T-helper 1 cell treated with Interleukin-12 subunit alpha and Interleukin-12 subunit beta and Interleukin-4 antibody, amounts not matched to agents 30 μg/mL and 1 μg/mL, for 36 hours (primary cell): ENCODE results near the gene LRSAM1.
"Not testable (repeated sequence)": the region's sequence is repeated elsewhere in the genome, so short reads cannot be mapped to it uniquely, and the experiment has no call there.

Experiments
- H3K27ac Mint-ChIP-seq: one replicate; pipeline ENCODE4 v1.8.0; 2021; ENCODE audit warnings: mild to moderate bottlenecking, mixed read lengths
- H3K27me3 Mint-ChIP-seq: one replicate; pipeline ENCODE4 v1.8.0; 2021; ENCODE audit warnings: low read depth, mixed read lengths
- H3K36me3 Mint-ChIP-seq: one replicate; pipeline ENCODE4 v1.8.0; 2021; ENCODE audit warnings: low read depth, mixed read lengths
- H3K4me1 Mint-ChIP-seq: one replicate; pipeline ENCODE4 v1.8.0; 2021; ENCODE audit warnings: low read depth, mixed read lengths
- H3K4me3 Mint-ChIP-seq: one replicate; pipeline ENCODE4 v1.8.0; 2021; ENCODE audit warnings: mild to moderate bottlenecking, moderate library complexity, mixed read lengths
- H3K9me3 Mint-ChIP-seq: one replicate; pipeline ENCODE4 v1.8.0; 2021; ENCODE audit warnings: mixed read lengths

The LRSAM1 gene

GRCh38 chr9:127463382-127463781 is 12.1 kb downstream of the LRSAM1 start:
- no peaks in the 10 kb centered on the region for H3K4me1 Mint-ChIP-seq
- H3K36me3 Mint-ChIP-seq, result peaks cover 23% of the 10 kb centered on the region
- no peak overlapping the region for H3K4me3 Mint-ChIP-seq
- no peaks in the 10 kb centered on the region for H3K9me3 Mint-ChIP-seq
- H3K27me3 Mint-ChIP-seq, result no peaks in the 10 kb centered on the region
- H3K27ac Mint-ChIP-seq, result no peak overlapping the region

GRCh38 chr9:127463911-127464310 is 12.6 kb downstream of the LRSAM1 start:
- H3K36me3 Mint-ChIP-seq, result peaks cover 25% of the 10 kb centered on the region
- no peaks in the 10 kb centered on the region for H3K4me1 Mint-ChIP-seq
- H3K9me3 Mint-ChIP-seq, result no peaks in the 10 kb centered on the region
- no peak overlapping the region for H3K4me3 Mint-ChIP-seq
- no peaks in the 10 kb centered on the region for H3K27me3 Mint-ChIP-seq
- no peak overlapping the region for H3K27ac Mint-ChIP-seq

GRCh38 chr9:127466407-127466917 is 15.2 kb downstream of the LRSAM1 start:
- not testable (repeated sequence) for H3K27me3 Mint-ChIP-seq, H3K27ac Mint-ChIP-seq, H3K4me3 Mint-ChIP-seq, H3K4me1 Mint-ChIP-seq, H3K9me3 Mint-ChIP-seq
- peaks cover 25% of the 10 kb centered on the region for H3K36me3 Mint-ChIP-seq

DNA sequence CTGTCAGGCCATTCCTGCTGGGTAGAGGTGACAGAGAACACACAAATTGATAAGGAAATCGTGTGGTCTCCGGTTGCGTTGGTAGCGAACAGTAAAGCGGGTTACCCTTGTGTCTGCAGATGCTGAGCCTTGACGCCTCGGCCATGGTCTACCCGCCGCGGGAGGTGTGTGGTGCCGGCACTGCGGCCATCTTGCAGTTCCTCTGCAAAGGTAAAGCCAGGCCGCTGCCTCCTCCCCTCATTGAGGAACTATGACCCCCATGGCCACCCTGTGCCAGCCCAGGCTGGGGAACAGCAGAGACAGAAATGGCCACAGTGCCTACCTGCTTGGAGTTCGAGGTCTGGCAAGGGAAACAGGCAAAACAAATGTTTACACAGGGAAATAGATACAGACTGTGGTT is 16.3 kb downstream of the LRSAM1 start:
- Mint-ChIP-seq H3K4me3 (no peak overlapping the region), H3K27me3 (no peaks in the 10 kb centered on the region), H3K36me3 (peaks cover 21% of the 10 kb centered on the region), H3K27ac (no peak overlapping the region), H3K4me1 (no peaks in the 10 kb centered on the region), H3K9me3 (no peaks in the 10 kb centered on the region)

DNA sequence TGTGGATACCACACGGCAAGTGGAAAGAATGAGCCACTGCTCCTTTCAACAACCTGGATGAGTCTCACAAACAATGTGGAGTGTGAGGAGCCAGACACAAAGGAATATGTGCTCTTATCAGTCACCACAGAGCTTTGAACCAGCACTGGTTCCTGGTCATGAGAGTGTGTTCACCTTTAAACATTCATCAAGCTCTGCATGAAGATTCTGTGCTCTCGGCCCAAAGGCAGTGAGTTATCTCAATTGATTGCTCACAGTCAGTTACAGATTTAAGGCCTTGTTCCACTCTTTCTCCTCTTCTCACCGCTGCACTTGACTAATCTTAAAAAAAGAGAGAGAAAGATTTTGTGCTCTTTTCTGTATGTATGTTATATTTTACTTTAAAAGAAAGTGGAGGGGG is 19.4 kb downstream of the LRSAM1 start:
- no peaks in the 10 kb centered on the region for H3K4me1 Mint-ChIP-seq
- no peak overlapping the region for H3K4me3 Mint-ChIP-seq
- no peaks in the 10 kb centered on the region for H3K9me3 Mint-ChIP-seq
- peaks cover 24% of the 10 kb centered on the region for H3K36me3 Mint-ChIP-seq
- no peak overlapping the region for H3K27ac Mint-ChIP-seq
- H3K27me3 Mint-ChIP-seq, result no peaks in the 10 kb centered on the region

GRCh38 chr9:127473501-127473900 is 22.2 kb downstream of the LRSAM1 start:
- Mint-ChIP-seq H3K36me3 (peaks cover 16% of the 10 kb centered on the region), H3K27ac (no peak overlapping the region), H3K9me3 (no peaks in the 10 kb centered on the region), H3K4me1 (no peaks in the 10 kb centered on the region), H3K27me3 (no peaks in the 10 kb centered on the region), H3K4me3 (no peak overlapping the region)

- no peaks in the 10 kb centered on the region for H3K4me1 Mint-ChIP-seq
- H3K27me3 Mint-ChIP-seq, result no peaks in the 10 kb centered on the region
- H3K9me3 Mint-ChIP-seq, result no peaks in the 10 kb centered on the region
- H3K4me3 Mint-ChIP-seq, result no peak overlapping the region
- no peak overlapping the region for H3K27ac Mint-ChIP-seq
- H3K36me3 Mint-ChIP-seq, result peaks cover 19% of the 10 kb centered on the region
Measured at GRCh38 chr9:127473932-127474331, 22.6 kb downstream of the LRSAM1 start.

DNA sequence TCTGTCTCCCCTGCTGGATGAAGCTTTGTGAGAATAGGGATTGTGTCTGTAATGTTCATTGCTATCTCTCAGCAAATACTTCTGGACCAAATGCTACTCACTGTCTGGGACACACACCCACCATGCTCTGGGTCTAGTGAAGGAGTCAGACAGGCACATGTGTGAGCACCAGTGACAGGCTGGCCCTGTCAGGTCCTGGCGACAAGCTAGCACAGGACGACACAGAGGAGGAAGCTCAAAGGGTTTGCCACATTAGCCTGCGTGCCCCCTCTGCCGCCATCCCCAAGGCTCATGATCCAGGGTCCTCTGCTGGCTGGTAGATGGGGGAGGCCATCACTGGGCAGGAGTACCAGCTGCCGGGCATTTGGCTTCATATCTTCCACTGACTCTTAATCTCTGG is 23.3 kb downstream of the LRSAM1 start:
- no peak overlapping the region for H3K4me3 Mint-ChIP-seq
- H3K27ac Mint-ChIP-seq, result no peak overlapping the region
- no peaks in the 10 kb centered on the region for H3K27me3 Mint-ChIP-seq
- no peaks in the 10 kb centered on the region for H3K4me1 Mint-ChIP-seq
- peaks cover 19% of the 10 kb centered on the region for H3K36me3 Mint-ChIP-seq
- no peaks in the 10 kb centered on the region for H3K9me3 Mint-ChIP-seq

DNA sequence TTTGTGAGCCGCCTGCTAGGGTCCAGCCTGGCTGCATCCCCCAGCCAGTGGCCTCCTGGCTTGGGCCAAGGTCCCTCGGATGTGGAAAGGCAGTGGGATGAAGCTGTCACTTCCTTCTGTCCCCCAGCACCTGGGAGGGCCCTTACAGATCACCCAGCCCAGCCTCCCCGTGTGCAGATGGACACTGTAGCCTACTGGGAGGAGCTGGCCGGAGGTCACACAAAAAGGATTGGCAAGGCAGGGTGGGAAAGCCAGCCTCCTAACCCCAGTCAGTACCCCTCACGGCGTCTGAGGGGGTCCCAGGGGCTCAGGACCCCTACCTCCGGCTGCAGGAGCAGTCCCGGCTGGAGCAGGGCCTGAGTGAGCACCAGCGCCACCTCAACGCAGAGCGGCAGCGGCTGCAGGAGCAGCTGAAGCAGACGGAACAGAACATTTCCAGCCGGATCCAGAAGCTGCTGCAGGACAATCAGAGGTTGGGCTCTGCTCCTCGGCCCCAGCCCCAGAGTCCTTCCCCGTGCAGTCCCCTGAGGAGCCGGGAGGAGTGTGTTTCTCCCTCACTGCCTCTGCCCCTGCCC is 28.3 kb downstream of the LRSAM1 start:
- Mint-ChIP-seq H3K4me1 (no peaks in the 10 kb centered on the region), H3K4me3 (no peak overlapping the region), H3K27me3 (no peaks in the 10 kb centered on the region), H3K36me3 (peaks cover 20% of the 10 kb centered on the region), H3K9me3 (no peaks in the 10 kb centered on the region), H3K27ac (no peak overlapping the region)

DNA sequence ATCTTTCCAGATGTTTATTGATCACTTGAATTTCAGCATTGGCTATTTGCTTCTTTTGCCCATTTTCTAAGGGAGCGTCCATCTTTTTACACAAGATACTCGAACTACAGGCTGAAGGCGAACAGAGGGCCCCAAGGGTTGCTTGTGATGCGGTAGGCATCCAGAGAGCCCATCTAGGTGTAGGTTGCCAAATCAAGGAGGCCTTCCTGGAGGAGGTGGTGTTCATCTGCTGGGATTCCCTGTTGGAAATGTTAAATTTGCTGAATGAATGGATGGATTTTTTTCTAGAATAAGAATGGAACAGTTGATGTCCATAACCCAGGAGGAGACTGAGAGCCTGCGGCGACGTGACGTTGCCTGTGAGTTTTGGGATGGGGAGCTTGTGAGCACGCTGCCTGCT is 31.4 kb downstream of the LRSAM1 start:
- no peak overlapping the region for H3K27ac Mint-ChIP-seq
- H3K36me3 Mint-ChIP-seq, result peaks cover 23% of the 10 kb centered on the region
- H3K27me3 Mint-ChIP-seq, result no peaks in the 10 kb centered on the region
- no peak overlapping the region for H3K4me3 Mint-ChIP-seq
- H3K9me3 Mint-ChIP-seq, result no peaks in the 10 kb centered on the region
- H3K4me1 Mint-ChIP-seq, result no peaks in the 10 kb centered on the region

GRCh38 chr9:127485995-127486394 is 34.7 kb downstream of the LRSAM1 start:
- Mint-ChIP-seq H3K27me3 (no peaks in the 10 kb centered on the region), H3K9me3 (no peaks in the 10 kb centered on the region)

GRCh38 chr9:127488946-127489345 is 37.6 kb downstream of the LRSAM1 start:
- no peak overlapping the region for H3K27ac Mint-ChIP-seq
- peaks cover 17% of the 10 kb centered on the region for H3K36me3 Mint-ChIP-seq
- no peaks in the 10 kb centered on the region for H3K4me1 Mint-ChIP-seq
- H3K4me3 Mint-ChIP-seq, result no peak overlapping the region
- no peaks in the 10 kb centered on the region for H3K9me3 Mint-ChIP-seq
- H3K27me3 Mint-ChIP-seq, result no peaks in the 10 kb centered on the region

More at GRCh38 chr9:127485995-127486394, 34.7 kb downstream of the LRSAM1 start:
- Mint-ChIP-seq H3K27ac (no peak overlapping the region), H3K36me3 (peaks cover 14% of the 10 kb centered on the region), H3K4me1 (no peaks in the 10 kb centered on the region), H3K4me3 (no peak overlapping the region)

DNA sequence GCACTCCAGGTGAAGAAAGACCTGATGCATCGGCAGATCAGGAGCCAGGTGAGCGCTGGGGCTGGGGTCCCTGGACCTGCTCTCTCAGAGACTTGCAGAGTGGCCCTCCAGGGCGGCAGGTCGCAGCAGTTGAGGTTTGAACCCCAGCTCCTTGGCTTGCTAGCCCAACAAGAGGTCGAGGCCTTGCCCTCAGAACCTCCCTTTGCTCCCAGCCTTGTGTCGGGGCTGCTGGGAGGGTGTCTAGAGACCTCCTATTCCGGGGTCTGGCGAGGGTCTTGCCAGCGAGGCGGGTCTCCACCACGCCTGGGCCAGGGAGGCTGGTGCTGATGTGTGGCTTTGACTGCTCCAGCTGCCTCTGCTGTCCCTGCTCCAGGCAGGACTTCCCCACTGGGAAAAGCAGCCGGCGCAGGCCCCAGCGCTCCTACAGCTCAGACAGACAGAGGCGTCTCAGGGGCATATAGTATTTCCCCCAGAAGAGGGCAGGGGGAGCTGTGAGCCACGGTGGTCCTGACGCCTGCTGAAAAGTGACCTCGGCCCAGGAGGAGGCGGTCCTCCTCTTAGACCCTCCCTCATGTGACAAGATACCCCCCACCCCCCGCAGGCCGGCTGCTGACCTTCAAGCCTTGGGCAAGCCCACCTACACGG is 38.3 kb downstream of the LRSAM1 start:
- no peak overlapping the region for H3K27ac Mint-ChIP-seq
- no peaks in the 10 kb centered on the region for H3K27me3 Mint-ChIP-seq
- no peak overlapping the region for H3K4me3 Mint-ChIP-seq

DNA sequence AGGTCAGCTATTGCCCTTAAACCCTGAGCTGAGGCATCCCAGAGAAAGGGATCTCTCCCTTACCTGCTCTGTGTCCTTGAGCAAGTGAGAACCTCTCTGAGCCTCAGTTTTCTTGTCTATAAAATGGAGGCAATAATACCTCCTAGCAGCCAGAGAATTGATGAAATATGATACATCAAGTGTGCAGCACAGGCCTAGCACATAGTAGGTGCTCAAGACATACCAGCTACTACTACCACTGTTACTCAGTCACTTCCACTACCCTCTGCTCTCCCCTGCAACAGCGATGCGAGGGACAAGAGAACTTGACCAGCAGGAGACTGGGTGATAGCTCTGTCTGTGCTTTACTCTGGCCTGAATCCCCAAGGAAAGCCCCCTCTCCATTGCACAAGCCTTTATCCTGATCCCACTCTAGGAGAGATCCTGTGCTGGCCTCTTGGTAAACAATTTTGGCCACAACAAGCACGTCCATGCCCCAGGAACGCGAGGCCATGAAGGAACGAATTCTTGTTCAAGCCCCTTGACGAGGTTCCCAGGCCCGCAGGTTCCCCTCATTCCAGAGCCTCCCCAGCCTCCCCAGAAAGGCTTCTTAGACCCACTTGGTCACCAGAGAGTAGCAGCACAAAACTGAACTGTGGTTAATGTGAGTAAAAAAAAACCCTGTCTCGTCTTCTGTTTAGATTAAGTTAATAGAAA is 39.4 kb downstream of the LRSAM1 start:
- H3K9me3 Mint-ChIP-seq, result no peaks in the 10 kb centered on the region
- H3K36me3 Mint-ChIP-seq, result peaks cover 11% of the 10 kb centered on the region
- no peaks in the 10 kb centered on the region for H3K27me3 Mint-ChIP-seq
- H3K4me1 Mint-ChIP-seq, result no peaks in the 10 kb centered on the region
- no peak overlapping the region for H3K4me3 Mint-ChIP-seq
- no peak overlapping the region for H3K27ac Mint-ChIP-seq

More for the DNA sequence above, 38.3 kb downstream of the LRSAM1 start:
- H3K36me3 Mint-ChIP-seq, result peaks cover 11% of the 10 kb centered on the region
- H3K9me3 Mint-ChIP-seq, result no peaks in the 10 kb centered on the region
- H3K4me1 Mint-ChIP-seq, result no peaks in the 10 kb centered on the region

DNA sequence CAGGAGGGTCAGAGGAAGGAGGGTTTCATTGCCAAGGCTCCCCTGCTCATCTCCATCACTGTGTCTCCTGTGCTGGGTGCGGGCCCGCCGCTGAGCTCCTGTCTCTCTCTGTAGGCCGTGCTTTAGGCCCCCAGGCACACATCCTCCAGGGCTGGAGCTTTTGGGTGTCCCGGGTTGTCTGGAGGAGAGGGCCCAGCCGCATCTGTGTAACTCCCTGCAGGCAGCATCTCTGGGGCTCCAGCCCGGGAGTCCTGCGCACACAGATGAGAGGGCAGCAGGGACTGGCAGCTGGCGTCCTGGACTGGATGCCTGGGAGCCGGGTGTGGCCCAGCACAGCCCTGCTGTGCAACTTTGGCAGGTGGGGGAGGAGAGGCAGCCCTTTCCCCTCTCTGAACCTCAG is 40.2 kb downstream of the LRSAM1 start:
- peaks cover 12% of the 10 kb centered on the region for H3K36me3 Mint-ChIP-seq
- H3K9me3 Mint-ChIP-seq, result no peaks in the 10 kb centered on the region
- no peaks in the 10 kb centered on the region for H3K4me1 Mint-ChIP-seq
- no peak overlapping the region for H3K27ac Mint-ChIP-seq
- no peaks in the 10 kb centered on the region for H3K27me3 Mint-ChIP-seq
- H3K4me3 Mint-ChIP-seq, result no peak overlapping the region
